ENCODE data around the gene NT5C1B.

NT5C1B gene

GRCh38 chr2:18600255-18600613 is 10.9 kb upstream of the NT5C1B start:
- in situ Hi-C loops (cut with HindIII; ENCODE audit: low sequenced_read_pairs): no loop called here

GRCh38 chr2:18599509-18600254 is 10.3 kb upstream of the NT5C1B start:
- in situ Hi-C loops (cut with HindIII; ENCODE audit: low sequenced_read_pairs): no loop called here

DNA sequence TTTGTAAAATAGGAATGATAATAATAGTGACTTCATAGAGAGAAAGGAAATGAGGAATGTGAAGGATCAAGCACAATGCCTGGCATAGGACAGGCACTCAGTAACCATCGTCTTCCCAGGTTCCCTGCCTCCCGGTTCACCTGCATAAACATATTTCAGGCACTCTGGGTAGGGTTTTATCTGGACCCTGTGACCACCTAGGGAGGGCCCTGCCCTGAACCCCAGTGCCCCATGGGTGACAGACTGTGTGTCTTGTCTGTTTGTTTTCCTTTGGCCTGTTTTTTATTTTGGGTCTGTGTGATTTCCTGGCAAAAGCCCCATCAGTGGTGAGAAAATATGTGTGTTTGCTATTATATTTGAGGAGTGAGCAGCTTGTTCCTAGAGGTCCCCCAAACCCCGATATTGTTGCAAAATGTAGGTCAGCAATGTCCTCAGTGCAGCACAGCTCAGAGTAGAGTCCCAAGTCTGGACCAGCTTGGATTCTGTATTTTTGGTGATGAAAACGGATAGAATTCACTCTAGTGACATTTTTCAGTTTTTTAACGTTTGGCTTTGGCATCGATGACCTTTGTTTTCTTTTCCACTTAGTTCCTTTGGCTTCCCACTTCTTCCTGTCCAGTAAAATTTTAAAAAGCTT is 9.6 kb upstream of the NT5C1B start:
- in situ Hi-C loops (cut with HindIII; ENCODE audit: low sequenced_read_pairs): no loop called here

- in situ Hi-C loops (cut with HindIII; ENCODE audit: low sequenced_read_pairs): no loop called here
These were observed 8.2 kb upstream of the NT5C1B start for GRCh38 chr2:18597618-18598017.

DNA sequence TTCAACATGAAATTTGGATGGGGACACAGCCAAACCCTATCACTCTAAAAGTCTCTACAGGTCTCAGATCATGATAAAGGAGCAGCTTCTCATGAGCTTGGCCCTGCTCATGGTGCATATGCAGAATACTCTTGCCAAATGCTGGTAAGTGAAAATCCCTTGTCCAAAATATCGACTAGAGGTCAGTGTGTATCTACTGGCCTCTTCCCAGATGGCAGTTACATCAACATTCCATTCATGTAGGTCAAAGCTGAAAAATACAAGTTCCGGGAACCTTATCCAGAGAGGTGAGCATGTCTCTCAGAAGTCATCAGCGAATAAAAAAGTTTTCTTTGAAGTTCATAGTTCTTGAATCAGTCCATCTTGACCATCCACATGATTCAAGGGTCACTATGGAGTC is 7.6 kb upstream of the NT5C1B start:
- in situ Hi-C loops (cut with HindIII; ENCODE audit: low sequenced_read_pairs): no loop called here

GRCh38 chr2:18593496-18593895 is 4.1 kb upstream of the NT5C1B start:
- in situ Hi-C loops (cut with HindIII; ENCODE audit: low sequenced_read_pairs): no loop called here

DNA sequence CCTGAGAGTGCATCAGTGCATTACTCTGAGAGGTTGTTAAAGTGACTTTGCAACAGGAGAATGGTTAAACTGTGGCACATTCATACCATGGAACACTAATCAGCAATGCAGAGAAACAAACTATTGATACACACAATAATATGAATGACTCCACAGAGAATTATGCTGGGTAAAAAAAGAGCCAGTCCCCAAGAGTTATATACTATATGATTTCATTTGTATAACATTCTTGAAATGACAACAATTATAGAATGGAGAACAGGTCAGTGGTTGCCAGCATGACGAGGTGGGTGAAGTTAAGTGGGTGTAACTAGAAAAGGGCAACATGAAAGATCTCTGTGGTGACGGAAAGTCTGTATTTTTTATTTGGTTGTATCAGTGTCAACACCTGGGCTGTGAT is 3.0 kb upstream of the NT5C1B start:
- in situ Hi-C loops (cut with HindIII; ENCODE audit: low sequenced_read_pairs): no loop called here

GRCh38 chr2:18588802-18589201 is 567 bp downstream of the NT5C1B start:
- in situ Hi-C loops (cut with HindIII; ENCODE audit: low sequenced_read_pairs): no loop called here

DNA sequence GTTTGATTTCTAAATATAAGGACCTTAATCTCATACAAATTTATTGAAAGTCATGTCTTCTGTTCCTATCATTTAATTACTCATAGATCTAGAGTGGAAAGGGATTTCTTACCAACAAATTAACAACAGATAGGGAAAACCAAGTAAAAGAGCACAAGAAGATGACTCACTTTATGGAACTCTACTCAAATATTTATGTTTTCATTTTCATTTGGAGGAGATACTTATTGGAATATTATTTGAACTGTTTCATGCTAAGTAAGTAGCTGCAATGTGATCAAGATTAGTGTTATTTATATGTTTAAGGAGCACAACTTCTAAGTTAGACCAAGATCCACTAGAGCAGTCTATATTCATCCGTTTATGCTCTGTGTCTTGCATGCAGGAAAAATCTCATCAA is 1.3 kb downstream of the NT5C1B start:
- in situ Hi-C loops (cut with HindIII; ENCODE audit: low sequenced_read_pairs): no loop called here

GRCh38 chr2:18585526-18585925 is 3.8 kb downstream of the NT5C1B start:
- in situ Hi-C loops (cut with HindIII; ENCODE audit: low sequenced_read_pairs): no loop called here

DNA sequence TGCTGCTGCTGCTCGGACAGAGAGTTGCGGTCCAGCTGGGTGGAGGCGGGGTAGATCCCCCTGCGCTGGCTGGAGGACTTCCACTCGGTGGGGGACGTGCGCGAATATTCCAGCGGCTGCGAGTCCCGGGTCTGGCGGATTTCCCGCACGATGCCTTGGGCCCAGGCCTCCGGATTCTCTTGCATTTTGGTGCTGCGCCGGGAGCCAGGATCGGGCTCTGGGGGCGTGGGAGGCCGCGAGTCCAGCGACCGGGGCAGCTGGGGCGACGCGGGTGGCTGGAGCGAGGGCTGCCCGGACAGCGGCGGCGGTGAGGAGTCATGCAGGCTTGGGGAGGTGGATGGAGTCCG is 4.8 kb downstream of the NT5C1B start:
- in situ Hi-C loops (cut with HindIII; ENCODE audit: low sequenced_read_pairs): no loop called here

DNA sequence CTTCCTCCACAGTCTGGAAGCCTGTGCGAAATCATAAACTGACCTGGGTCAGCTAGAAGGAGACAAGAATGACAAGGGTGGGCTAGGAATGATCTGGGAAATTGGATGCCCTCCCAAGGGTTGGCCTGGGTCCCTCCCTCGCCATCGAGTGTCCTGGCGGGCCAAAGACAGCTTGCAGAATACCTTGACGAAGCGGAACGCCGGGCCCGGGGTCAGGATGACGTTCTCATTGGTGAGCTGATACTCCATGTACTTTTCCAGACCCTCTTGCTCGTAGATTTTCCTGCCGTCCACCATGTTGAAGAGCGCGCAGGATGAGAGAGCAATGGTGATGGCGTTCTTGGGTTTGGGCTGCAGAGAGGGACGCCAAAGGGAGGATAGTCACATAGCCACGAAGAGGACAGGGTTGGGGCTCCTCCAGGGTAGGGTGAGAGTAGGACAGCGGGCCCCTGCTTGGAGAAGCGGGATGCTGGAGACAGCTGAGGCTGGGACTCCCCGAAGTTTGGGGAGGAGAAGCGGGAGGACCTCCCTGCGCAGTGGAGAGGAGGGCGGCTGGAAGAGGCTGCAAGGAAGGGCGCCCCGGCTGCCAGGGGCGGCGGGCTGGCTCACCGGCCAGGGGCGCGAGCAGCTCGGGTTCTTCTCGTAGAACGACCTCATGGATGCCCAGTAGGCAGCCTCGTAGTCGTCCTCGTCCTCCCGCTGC is 5.3 kb downstream of the NT5C1B start:
- in situ Hi-C loops (cut with HindIII; ENCODE audit: low sequenced_read_pairs): no loop called here

DNA sequence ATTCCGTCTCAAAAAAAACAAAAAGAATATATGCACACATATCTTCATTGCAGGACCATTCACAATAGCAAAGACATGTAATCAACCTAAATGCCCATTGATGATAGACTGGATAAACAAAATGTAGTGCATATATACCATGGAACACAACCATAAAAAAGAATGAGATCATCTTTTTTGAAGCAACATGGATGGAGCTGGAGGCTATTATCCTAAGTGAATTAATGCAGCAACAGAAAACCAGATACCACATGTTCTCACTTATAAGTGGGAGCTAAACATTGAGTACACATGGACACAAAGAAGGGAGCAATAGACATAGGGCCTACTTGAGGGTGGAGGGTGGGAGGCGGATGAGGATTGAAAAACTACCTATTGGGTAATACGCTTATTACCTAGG is 8.8 kb downstream of the NT5C1B start:
- in situ Hi-C loops (cut with HindIII; ENCODE audit: low sequenced_read_pairs): no loop called here

GRCh38 chr2:18578033-18578432 is 11.3 kb downstream of the NT5C1B start:
- in situ Hi-C loops (cut with HindIII; ENCODE audit: low sequenced_read_pairs): no loop called here

- in situ Hi-C loops (cut with HindIII; ENCODE audit: low sequenced_read_pairs): no loop called here
These were observed 23.1 kb downstream of the NT5C1B start for GRCh38 chr2:18566145-18566769.

GRCh38 chr2:18560797-18561085 is 28.6 kb downstream of the NT5C1B start:
- in situ Hi-C loops (cut with HindIII; ENCODE audit: low sequenced_read_pairs): no loop called here

DNA sequence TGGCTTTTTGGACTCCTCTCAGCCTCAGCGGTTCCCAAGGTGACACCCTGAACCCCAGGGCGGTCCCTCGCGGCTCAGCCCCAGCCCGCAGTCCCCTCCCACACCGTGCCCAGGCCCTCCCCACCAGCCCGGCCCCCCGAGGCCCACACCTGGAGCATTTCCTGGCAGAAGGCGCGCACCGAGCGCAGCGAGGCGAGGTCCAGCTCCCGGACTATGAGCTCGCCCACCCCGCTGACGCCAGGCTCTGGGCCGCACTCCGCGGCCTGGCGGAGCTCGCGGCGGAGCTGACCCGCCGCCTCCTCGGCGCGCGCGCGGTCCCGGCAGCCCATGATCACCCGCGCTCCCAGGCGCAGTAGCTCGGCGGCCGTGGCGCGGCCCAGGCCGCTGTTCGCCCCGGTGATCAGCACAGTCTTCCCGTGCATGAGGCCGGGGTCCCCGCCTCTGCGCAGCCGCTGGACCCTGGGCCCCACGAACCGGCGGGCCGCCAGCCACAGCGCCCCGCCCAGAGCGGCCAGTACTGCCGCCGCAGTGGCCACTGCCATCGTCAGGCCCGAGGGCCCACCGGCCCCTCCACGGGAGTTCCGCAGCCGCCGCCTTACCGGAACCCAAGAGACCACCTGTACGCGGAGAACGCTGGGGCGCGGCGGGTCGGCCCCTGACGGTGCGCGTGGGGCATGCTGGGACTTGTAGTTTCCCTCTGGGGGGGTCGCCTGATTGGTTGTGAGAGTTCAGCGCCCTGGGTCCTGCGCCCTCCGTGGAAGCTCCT is 29.2 kb downstream of the NT5C1B start, which contains the start of gene RDH14:
TSS of gene RDH14 (minus strand) at position 623 of the 766 bp plus-strand sequence. CDS start at position 542, 81 bp downstream.
- in situ Hi-C loops (cut with HindIII; ENCODE audit: low sequenced_read_pairs): no loop called here

DNA sequence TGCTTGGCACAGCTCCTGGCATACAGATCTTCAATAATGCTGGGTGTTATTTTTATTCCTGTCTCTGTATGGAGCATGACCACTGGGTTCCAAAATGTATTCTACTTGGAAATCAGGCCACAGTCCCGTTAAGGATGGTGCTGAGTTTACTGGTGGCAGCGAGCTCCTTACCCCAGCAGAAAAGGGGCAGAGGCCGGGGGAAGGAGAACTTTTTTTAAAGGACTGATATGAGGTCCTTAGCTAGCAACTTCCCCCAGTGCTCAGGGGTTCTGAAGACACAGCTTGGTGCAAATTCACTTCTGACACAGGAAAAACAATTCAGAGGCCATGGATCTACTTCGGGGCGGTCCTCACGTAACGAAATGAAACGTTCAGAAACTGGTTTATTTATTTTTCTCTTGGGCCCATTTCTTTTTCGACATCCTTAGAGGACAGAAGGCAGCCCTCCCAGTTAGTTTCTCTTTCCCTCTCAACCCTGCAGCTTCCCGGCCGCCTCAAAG is 29.8 kb downstream of the NT5C1B start:
- in situ Hi-C loops (cut with HindIII; ENCODE audit: low sequenced_read_pairs): no loop called here

DNA sequence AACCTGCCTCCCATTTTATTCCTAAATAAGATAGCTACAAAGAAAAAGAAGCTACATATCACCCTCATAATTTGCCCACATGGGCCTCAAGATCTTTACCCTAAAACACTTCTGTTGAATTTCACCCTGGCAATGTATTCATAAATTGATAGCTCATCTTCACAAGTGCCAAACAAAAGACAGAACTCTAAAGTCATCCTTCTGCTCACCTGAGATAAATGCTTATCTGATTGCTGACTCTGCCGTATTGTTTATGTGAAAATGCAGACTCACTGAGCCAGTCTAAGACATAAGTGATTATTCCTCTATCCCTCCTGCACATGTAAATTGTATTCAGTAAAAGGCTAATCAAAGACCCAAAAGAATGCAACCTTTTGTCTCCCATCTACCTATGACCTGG is 30.9 kb downstream of the NT5C1B start:
- in situ Hi-C loops (cut with HindIII; ENCODE audit: low sequenced_read_pairs): no loop called here

DNA sequence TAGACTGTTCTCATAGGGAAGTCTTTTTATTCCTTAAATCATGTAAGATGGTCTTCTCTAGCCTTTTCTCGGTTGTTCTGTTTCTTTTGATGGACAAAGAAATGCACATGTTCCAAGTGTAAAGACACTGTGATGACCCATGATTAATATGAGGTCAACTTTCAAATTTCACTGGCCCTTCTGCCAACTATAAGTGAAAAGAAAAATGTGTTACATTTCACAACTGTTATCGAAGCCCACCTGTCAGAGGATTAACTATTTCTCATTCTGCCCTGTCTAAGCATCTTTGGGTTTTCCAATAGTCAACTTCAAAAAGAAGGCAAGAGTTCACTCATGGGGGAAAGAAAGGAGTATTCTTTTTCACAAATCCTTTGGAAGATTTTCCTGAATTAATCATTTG is 32.2 kb downstream of the NT5C1B start:
- in situ Hi-C loops (cut with HindIII; ENCODE audit: low sequenced_read_pairs): no loop called here
